HCT116 (cell line): ENCODE data around the gene TCERG1L. TPM values are rescaled to one million over a fixed set of nuclear protein-coding genes. Genes with fewer than 3 reads are reported as not detected.

ENCODE experiments used
- ATAC-seq: fragments of 200-7000 bp; cut with Tn5 transposase; 2 replicates; pipeline ENCODE4 v1.9.1; 2020; ENCODE audit warnings: mild to moderate bottlenecking, moderate library complexity
- BruUV-seq: library from RNA; stranded (reverse); fragments of 400-500 nt; replicated peaks from 2 replicates; lab custom pipeline; 2021; lab: Mats Ljungman, UMichigan
- CTCF ChIA-PET: fragments of 300-600 bp; sonication (Branson Sonifier 250); formaldehyde crosslinking; loops from one replicate; lab custom pipeline; 2021; ENCODE audit warnings: antibody characterized with exemption; lab: Charles Lee
- POLR2A ChIA-PET: fragments of 300-600, 350-600 bp; sonication (Branson Sonifier 250); formaldehyde crosslinking; loops from one replicate; lab custom pipeline; 2021; ENCODE audit warnings: antibody characterized with exemption; lab: Charles Lee
- RAD21 ChIA-PET, 2 experiments: fragments of 300-600 bp; sonication (Branson Sonifier 250); formaldehyde crosslinking; loops; one replicate each; lab custom pipeline; 2023; ENCODE audit warnings: low total read pairs in 2 of 2; ENCODE audit not compliant: uncharacterized antibody in 2 of 2, unreplicated experiment in 2 of 2, low non-redundant PET in 1 of 2; lab: Charles Lee
- DNase-seq: peaks from one replicate; pipeline ENCODE4 v3.0.0-alpha.2; 2010; ENCODE audit warnings: low read depth, low spot score
- H2AFZ ChIP-seq: fragments of 200-600 bp; shearing (Covaris generic), sonication (generic); 2 replicates; pipeline ENCODE4 v1.6.1; 2017; ENCODE audit warnings: low read depth, mixed run types, mixed read lengths, antibody characterized with exemption, low read length; ENCODE audit not compliant: poor library complexity, severe bottlenecking
- H3K27ac ChIP-seq: 2 replicates; pipeline ENCODE4 v1.5.1; 2012; ENCODE audit warnings: low read depth, low read length
- H3K27me3 ChIP-seq: fragments of 200-600 bp; sonication (generic); 2 replicates; pipeline ENCODE4 v1.6.1; 2016; ENCODE audit warnings: mixed run types, low read length, mixed read lengths; ENCODE audit not compliant: insufficient read depth
- H3K36me3 ChIP-seq, 2 experiments: fragments of 200-500 bp in 1 of 2; fragments of 200-600 bp in 1 of 2; sonication (Bioruptor generic) in 1 of 2; sonication (generic) in 1 of 2; 2 replicates each; pipeline versions ENCODE4 v1.5.1 to v1.6.1; 2014 to 2016; ENCODE audit warnings: low read length in 2 of 2, inconsistent platforms in 1 of 2, mixed read lengths in 1 of 2, mixed run types in 1 of 2; ENCODE audit not compliant: insufficient read depth in 2 of 2, control insufficient read depth in 1 of 2
- H3K4me1 ChIP-seq, 2 experiments: fragments of 200-600 bp in 1 of 2; sonication (generic) in 1 of 2; 2 replicates each; pipeline versions ENCODE4 v1.5.1 to v1.6.1; 2012 to 2017; ENCODE audit warnings: low read length in 2 of 2, inconsistent platforms in 1 of 2, mild to moderate bottlenecking in 1 of 2, mixed read lengths in 1 of 2, mixed run types in 1 of 2, moderate library complexity in 1 of 2; ENCODE audit not compliant: insufficient read depth in 2 of 2, control insufficient read depth in 1 of 2
- H3K4me2 ChIP-seq: fragments of 200-600 bp; sonication (generic); 2 replicates; pipeline ENCODE4 v1.6.1; 2017; ENCODE audit warnings: mixed run types, low read length, mixed read lengths
- H3K4me3 ChIP-seq, 2 experiments: fragments of 200-600 bp in 1 of 2; sonication (generic) in 1 of 2; replicated peaks in 1 of 2; 2 replicates each; pipeline ENCODE4 v1.5.1; 2011 to 2016; ENCODE audit warnings: low read length in 2 of 2, control low read depth in 1 of 2, low read depth in 1 of 2, mild to moderate bottlenecking in 1 of 2, mixed read lengths in 1 of 2, mixed run types in 1 of 2
- H3K79me2 ChIP-seq: fragments of 200-600 bp; sonication (generic); 2 replicates; pipeline ENCODE4 v1.6.1; 2017; ENCODE audit warnings: mild to moderate bottlenecking, mixed run types, low read length, moderate library complexity, mixed read lengths; ENCODE audit not compliant: insufficient read depth
- H3K9ac ChIP-seq: fragments of 200-600 bp; sonication (generic); 2 replicates; pipeline ENCODE4 v1.6.1; 2016; ENCODE audit warnings: low read length, mixed read lengths
- H3K9me2 ChIP-seq: fragments of 200-600 bp; sonication (generic), shearing (Covaris generic); 2 replicates; pipeline ENCODE4 v1.6.1; 2017; ENCODE audit warnings: mixed run types, mild to moderate bottlenecking, moderate library complexity; ENCODE audit not compliant: insufficient read depth
- H3K9me3 ChIP-seq, 2 experiments: fragments of 200-500 bp in 1 of 2; fragments of 200-600 bp in 1 of 2; sonication (Bioruptor generic) in 1 of 2; sonication (generic) in 1 of 2; 2 replicates each; pipeline ENCODE4 v1.6.1; 2014 to 2017; ENCODE audit warnings: low read length in 2 of 2, mixed read lengths in 2 of 2, inconsistent platforms in 1 of 2, low read depth in 1 of 2, mild to moderate bottlenecking in 1 of 2, mixed run types in 1 of 2, moderate library complexity in 1 of 2; ENCODE audit not compliant: control insufficient read depth in 1 of 2, insufficient read depth in 1 of 2
- H4K20me1 ChIP-seq: fragments of 200-600 bp; sonication (generic), shearing (Covaris generic); 2 replicates; pipeline ENCODE4 v1.6.1; 2017; ENCODE audit warnings: mixed run types, mild to moderate bottlenecking, moderate library complexity; ENCODE audit not compliant: insufficient read depth
- CBX3 ChIP-seq: IDR thresholded peaks from 2 replicates; pipeline ENCODE4 v1.6.1; 2012; ENCODE audit warnings: low read depth
- CEBPB ChIP-seq: IDR thresholded peaks from 2 replicates; pipeline ENCODE4 v1.6.1; 2012; ENCODE audit warnings: low read depth
- CTCF ChIP-seq, 3 experiments: fragments of 200-600 bp in 1 of 3; sonication (generic) in 1 of 3; IDR thresholded peaks in 2 of 3; conservative IDR thresholded peaks in 1 of 3; 2 replicates each; pipeline ENCODE4 v1.5.1; 2012 to 2017; ENCODE audit warnings: low read depth in 2 of 3, low read length in 2 of 3, antibody characterized with exemption in 1 of 3, borderline replicate concordance in 1 of 3, control low read depth in 1 of 3, mild to moderate bottlenecking in 1 of 3, mixed read lengths in 1 of 3, mixed run types in 1 of 3, moderate library complexity in 1 of 3; ENCODE audit not compliant: insufficient read depth in 1 of 3
- ELF1 ChIP-seq: IDR thresholded peaks from 2 replicates; pipeline ENCODE4 v1.6.1; 2012; ENCODE audit warnings: low read depth, borderline replicate concordance
- EZH2phosphoT487 ChIP-seq: fragments of 200-600 bp; IDR thresholded peaks from 2 replicates; pipeline ENCODE4 v1.6.1; 2018; ENCODE audit warnings: antibody characterized with exemption, borderline replicate concordance
- JUND ChIP-seq: IDR thresholded peaks from 2 replicates; pipeline ENCODE4 v1.6.1; 2012
- MAX ChIP-seq: IDR thresholded peaks from 2 replicates; pipeline ENCODE4 v1.6.1; 2012
- POLR2A ChIP-seq: IDR thresholded peaks from 2 replicates; pipeline ENCODE4 v1.7.0; 2011; ENCODE audit warnings: borderline replicate concordance; ENCODE audit not compliant: insufficient read depth, insufficient read length; ENCODE audit errors: extremely low read depth
- POLR2AphosphoS5 ChIP-seq: IDR thresholded peaks from 2 replicates; pipeline ENCODE4 v1.6.1; 2011; ENCODE audit warnings: mild to moderate bottlenecking, low read depth, low read length, moderate library complexity
- RAD21 ChIP-seq: IDR thresholded peaks from 2 replicates; pipeline ENCODE4 v1.6.1; 2012; ENCODE audit warnings: low read depth, mild to moderate bottlenecking
- SP1 ChIP-seq: IDR thresholded peaks from 2 replicates; pipeline ENCODE4 v1.6.1; 2012; ENCODE audit warnings: low read depth
- SRF ChIP-seq: IDR thresholded peaks from 2 replicates; pipeline ENCODE4 v1.6.1; 2012; ENCODE audit warnings: low read depth
- TCF7L2 ChIP-seq: IDR thresholded peaks from 2 replicates; pipeline ENCODE4 v1.7.0; 2011; ENCODE audit warnings: borderline replicate concordance, inconsistent platforms; ENCODE audit not compliant: insufficient read depth, insufficient read length; ENCODE audit errors: extremely low read depth
- YY1 ChIP-seq: IDR thresholded peaks from 2 replicates; pipeline ENCODE4 v1.6.1; 2011; ENCODE audit warnings: low read length, low read depth, moderate library complexity, mild to moderate bottlenecking; ENCODE audit not compliant: insufficient replicate concordance; ENCODE audit errors: extremely low read depth
- ZBTB33 ChIP-seq: IDR thresholded peaks from 2 replicates; pipeline ENCODE4 v1.6.1; 2011; ENCODE audit warnings: mild to moderate bottlenecking, low read length, moderate library complexity; ENCODE audit not compliant: insufficient replicate concordance; ENCODE audit errors: extremely low read depth
- ZNF274 ChIP-seq: fragments of 200-500 bp; sonication (Bioruptor generic); IDR thresholded peaks from 2 replicates; pipeline ENCODE4 v1.6.1; 2014; ENCODE audit warnings: mild to moderate bottlenecking, low read depth, low read length, inconsistent platforms
- intact Hi-C: fragments of 100-400 bp; cut with micrococcal nuclease; formaldehyde crosslinking; loops from 2 replicates; pipeline ENCODE4 v1.10.0; 2022
- total RNA-seq: library from RNA; stranded (reverse); gene quantifications from one replicate; pipeline ENCODE4 v1.2.1, GENCODE V29; 2021; ENCODE audit not compliant: unreplicated experiment

Gene TCERG1L
- total RNA-seq, 1 experiment from 2014 or later = not detected

GRCh38 chr10:131162866-131163843, 148.4 kb downstream of the TCERG1L start:
- Histone ChIP-seq H3K4me3 (no peak overlapping the region), H3K79me2 (no peaks in the 10 kb centered on the region), H3K27me3 (no peaks in the 10 kb centered on the region), H4K20me1 (no peaks in the 10 kb centered on the region), H3K4me1 (no peaks in the 10 kb centered on the region), H3K36me3 (no peaks in the 10 kb centered on the region), H2AFZ (no peak overlapping the region), H3K4me2 (no peak overlapping the region), H3K27ac (no peak overlapping the region), H3K9me2 (no peaks in the 10 kb centered on the region), H3K9me3 (no peaks in the 10 kb centered on the region), H3K9ac (no peak overlapping the region)
- TF ChIP-seq ZBTB33 (no peak), MAX (no peak), TCF7L2 (no peak), ELF1 (no peak), CBX3 (no peak), RAD21 (no peak), SRF (no peak), JUND (no peak), CEBPB (no peak), SP1 (no peak), CTCF (IDR thresholded peaks at IDR 0.05 in 2 of 3, conservative IDR thresholded peaks at IDR 0.05 in 1 of 3; ENCODE audit: borderline replicate concordance in 1 of 3, insufficient read depth in 1 of 3, low read depth in 2 of 3, low read length in 2 of 3) (no peak), POLR2A (no peak), YY1 (no peak), POLR2AphosphoS5 (no peak), EZH2phosphoT487 (no peak), ZNF274 (no peak)
- CTCF ChIA-PET = no interaction called here
- no TSS peak for BruUV-seq
- intact Hi-C loops = no loop called here
- ATAC-seq (no peak), DNase-seq (no peak)
- RAD21 ChIA-PET = no interaction called here
- POLR2A ChIA-PET = no interaction called here
